Endothelial cell (in vitro differentiated cells): ENCODE measurements around the gene TRPC4AP. TPM values are rescaled to one million over a fixed set of nuclear protein-coding genes. Genes with fewer than 3 reads are reported as not detected.

Source experiments
- DNase-seq: peaks from one replicate; pipeline ENCODE4 v3.0.0; 2021; ENCODE audit warnings: low spot score
- H3K27ac Mint-ChIP-seq: one replicate; pipeline ENCODE4 v1.8.0; 2021; ENCODE audit warnings: mixed read lengths, inconsistent platforms; ENCODE audit not compliant: unreplicated experiment
- H3K27me3 Mint-ChIP-seq: one replicate; pipeline ENCODE4 v1.8.0; 2021; ENCODE audit warnings: mild to moderate bottlenecking, moderate library complexity, mixed read lengths, inconsistent platforms; ENCODE audit not compliant: unreplicated experiment
- H3K36me3 Mint-ChIP-seq: one replicate; pipeline ENCODE4 v1.8.0; 2021; ENCODE audit warnings: mild to moderate bottlenecking, low read depth, mixed read lengths, inconsistent platforms; ENCODE audit not compliant: unreplicated experiment
- H3K4me1 Mint-ChIP-seq: one replicate; pipeline ENCODE4 v1.8.0; 2021; ENCODE audit warnings: mild to moderate bottlenecking, mixed read lengths, inconsistent platforms; ENCODE audit not compliant: unreplicated experiment
- H3K4me3 Mint-ChIP-seq: one replicate; pipeline ENCODE4 v1.8.0; 2021; ENCODE audit warnings: mild to moderate bottlenecking, mixed read lengths, inconsistent platforms; ENCODE audit not compliant: unreplicated experiment
- H3K9me3 Mint-ChIP-seq: one replicate; pipeline ENCODE4 v1.8.0; 2021; ENCODE audit warnings: mixed read lengths, inconsistent platforms; ENCODE audit not compliant: unreplicated experiment
- CTCF ChIP-seq: fragments of 200-600 bp; sonication (generic); IDR thresholded peaks from one replicate; pipeline ENCODE4 v1.5.0; 2021; ENCODE audit warnings: antibody characterized with exemption; ENCODE audit not compliant: unreplicated experiment
- total RNA-seq: library from RNA; stranded (reverse); fragmentation: NEBNext Ultra II Directional; extraction: Animal tissue kit (Norgen Biotek cat#: 25700); gene quantifications from one replicate; pipeline ENCODE4 v1.2.1, GENCODE V29; 2021; ENCODE audit not compliant: unreplicated experiment

The TRPC4AP gene
- total RNA-seq, 1 donor from 2014 or later = 109 TPM

GRCh38 chr20:35040646-35041045, 52.0 kb downstream of the TRPC4AP start:
- Mint-ChIP-seq H3K9me3 (no peaks in the 10 kb centered on the region), H3K27me3 (peaks cover 1% of the 10 kb centered on the region), H3K36me3 (peaks cover 12% of the 10 kb centered on the region), H3K4me3 (no peak overlapping the region), H3K4me1 (no peaks in the 10 kb centered on the region), H3K27ac (no peak overlapping the region)
- TF ChIP-seq CTCF = no peak
- DNase-seq = no peak

GRCh38 chr20:35039846-35040489, 52.6 kb downstream of the TRPC4AP start:
- DNase-seq = no peak
- no peak for TF ChIP-seq CTCF
- peaks cover 17% of the 10 kb centered on the region for H3K36me3 Mint-ChIP-seq
- H3K4me1 Mint-ChIP-seq = no peaks in the 10 kb centered on the region
- H3K4me3 Mint-ChIP-seq = no peak overlapping the region
- no peaks in the 10 kb centered on the region for H3K9me3 Mint-ChIP-seq
- H3K27me3 Mint-ChIP-seq = no peaks in the 10 kb centered on the region
- H3K27ac Mint-ChIP-seq = no peak overlapping the region

GRCh38 chr20:35039146-35039545, 53.5 kb downstream of the TRPC4AP start:
- H3K27ac Mint-ChIP-seq = peak overlapping the region; percentile 21

GRCh38 chr20:35034145-35034544, 58.5 kb downstream of the TRPC4AP start:
- H3K27me3 Mint-ChIP-seq = peaks cover 1% of the 10 kb centered on the region
- H3K4me3 Mint-ChIP-seq = no peak overlapping the region
- no peak for TF ChIP-seq CTCF
- H3K27ac Mint-ChIP-seq = no peak overlapping the region
- H3K9me3 Mint-ChIP-seq = no peaks in the 10 kb centered on the region
- peaks cover 38% of the 10 kb centered on the region for H3K36me3 Mint-ChIP-seq
- DNase-seq = no peak
- H3K4me1 Mint-ChIP-seq = no peaks in the 10 kb centered on the region

More at GRCh38 chr20:35039146-35039545, 53.5 kb downstream of the TRPC4AP start:
- H3K27me3 Mint-ChIP-seq = no peaks in the 10 kb centered on the region
- H3K4me3 Mint-ChIP-seq = no peak overlapping the region
- peaks cover 22% of the 10 kb centered on the region for H3K36me3 Mint-ChIP-seq
- TF ChIP-seq CTCF = no peak
- no peak for DNase-seq
- no peaks in the 10 kb centered on the region for H3K4me1 Mint-ChIP-seq
- H3K9me3 Mint-ChIP-seq = no peaks in the 10 kb centered on the region

GRCh38 chr20:35030136-35030535, 62.5 kb downstream of the TRPC4AP start:
- Mint-ChIP-seq H3K9me3 (no peaks in the 10 kb centered on the region), H3K4me1 (peaks cover 2% of the 10 kb centered on the region), H3K27ac (no peak overlapping the region), H3K27me3 (peaks cover 1% of the 10 kb centered on the region), H3K4me3 (no peak overlapping the region), H3K36me3 (peaks cover 32% of the 10 kb centered on the region)
- TF ChIP-seq CTCF = no peak
- DNase-seq = no peak
